GM10266 (cell line): ENCODE measurements around the gene CAMTA1.

ENCODE experiments used
- DNase-seq: peaks from one replicate; pipeline ENCODE4 v3.0.0; 2012; ENCODE audit errors: extremely low spot score
- CTCF ChIP-seq: IDR thresholded peaks from 2 replicates; pipeline ENCODE4 v1.5.1; 2012; ENCODE audit warnings: mild to moderate bottlenecking, low read depth; ENCODE audit not compliant: control insufficient read depth, insufficient read depth; ENCODE audit errors: missing control alignments

CAMTA1 gene

GRCh38 chr1:7121622-7121988 is 336.4 kb downstream of the CAMTA1 start:
- no peak for TF ChIP-seq CTCF
- no peak for DNase-seq

- DNase-seq, result no peak
- TF ChIP-seq CTCF, result no peak
Observed at GRCh38 chr1:7127322-7128075, 342.2 kb downstream of the CAMTA1 start.

GRCh38 chr1:7128293-7128692 is 343.0 kb downstream of the CAMTA1 start:
- TF ChIP-seq CTCF, result no peak
- DNase-seq, result no peak

- no peak for DNase-seq
- TF ChIP-seq CTCF, result no peak
Observed at GRCh38 chr1:7130127-7130526, 344.9 kb downstream of the CAMTA1 start.

GRCh38 chr1:7135493-7135892 is 350.2 kb downstream of the CAMTA1 start:
- no peak for DNase-seq
- no peak for TF ChIP-seq CTCF

GRCh38 chr1:7136166-7136953 is 351.1 kb downstream of the CAMTA1 start:
- no peak for TF ChIP-seq CTCF
- no peak for DNase-seq

- no peak for TF ChIP-seq CTCF
- no peak for DNase-seq
Observed at GRCh38 chr1:7140251-7140650, 355.0 kb downstream of the CAMTA1 start.
